Endothelial cell (in vitro differentiated cells): ENCODE results near the gene SMG9. TPM values are rescaled to one million over a fixed set of nuclear protein-coding genes. Genes with fewer than 3 reads are reported as not detected.

Experiments used
- DNase-seq: peaks from one replicate; pipeline ENCODE4 v3.0.0; 2021; ENCODE audit warnings: low spot score
- H3K27ac Mint-ChIP-seq: one replicate; pipeline ENCODE4 v1.8.0; 2021; ENCODE audit warnings: mixed read lengths, inconsistent platforms; ENCODE audit not compliant: unreplicated experiment
- H3K27me3 Mint-ChIP-seq: one replicate; pipeline ENCODE4 v1.8.0; 2021; ENCODE audit warnings: mild to moderate bottlenecking, moderate library complexity, mixed read lengths, inconsistent platforms; ENCODE audit not compliant: unreplicated experiment
- H3K36me3 Mint-ChIP-seq: one replicate; pipeline ENCODE4 v1.8.0; 2021; ENCODE audit warnings: mild to moderate bottlenecking, low read depth, mixed read lengths, inconsistent platforms; ENCODE audit not compliant: unreplicated experiment
- H3K4me1 Mint-ChIP-seq: one replicate; pipeline ENCODE4 v1.8.0; 2021; ENCODE audit warnings: mild to moderate bottlenecking, mixed read lengths, inconsistent platforms; ENCODE audit not compliant: unreplicated experiment
- H3K4me3 Mint-ChIP-seq: one replicate; pipeline ENCODE4 v1.8.0; 2021; ENCODE audit warnings: mild to moderate bottlenecking, mixed read lengths, inconsistent platforms; ENCODE audit not compliant: unreplicated experiment
- H3K9me3 Mint-ChIP-seq: one replicate; pipeline ENCODE4 v1.8.0; 2021; ENCODE audit warnings: mixed read lengths, inconsistent platforms; ENCODE audit not compliant: unreplicated experiment
- CTCF ChIP-seq: fragments of 200-600 bp; sonication (generic); IDR thresholded peaks from one replicate; pipeline ENCODE4 v1.5.0; 2021; ENCODE audit warnings: antibody characterized with exemption; ENCODE audit not compliant: unreplicated experiment
- total RNA-seq: library from RNA; stranded (reverse); fragmentation: NEBNext Ultra II Directional; extraction: Animal tissue kit (Norgen Biotek cat#: 25700); gene quantifications from one replicate; pipeline ENCODE4 v1.2.1, GENCODE V29; 2021; ENCODE audit not compliant: unreplicated experiment

SMG9 gene
- total RNA-seq, 1 donor from 2014 or later: 38.8 TPM

- Mint-ChIP-seq H3K4me1 (peaks cover 25% of the 10 kb centered on the region), H3K36me3 (peaks cover 8% of the 10 kb centered on the region), H3K27me3 (peaks cover 19% of the 10 kb centered on the region), H3K4me3 (no peak overlapping the region), H3K27ac (no peak overlapping the region), H3K9me3 (no peaks in the 10 kb centered on the region)
- TF ChIP-seq CTCF: no peak
- DNase-seq: no peak
Measured at GRCh38 chr19:43779820-43780219, 25.1 kb upstream of the SMG9 start.

- H3K4me3 Mint-ChIP-seq: no peak overlapping the region
- peaks cover 25% of the 10 kb centered on the region for H3K4me1 Mint-ChIP-seq
Measured at GRCh38 chr19:43779147-43779819, 24.5 kb upstream of the SMG9 start.

GRCh38 chr19:43778651-43779050 is 23.9 kb upstream of the SMG9 start:
- Mint-ChIP-seq H3K27ac (no peak overlapping the region), H3K36me3 (peaks cover 2% of the 10 kb centered on the region), H3K27me3 (peaks cover 24% of the 10 kb centered on the region), H3K4me3 (no peak overlapping the region), H3K4me1 (peaks cover 25% of the 10 kb centered on the region), H3K9me3 (no peaks in the 10 kb centered on the region)
- DNase-seq: no peak
- TF ChIP-seq CTCF: no peak

More at GRCh38 chr19:43779147-43779819, 24.5 kb upstream of the SMG9 start:
- Mint-ChIP-seq H3K27me3 (peaks cover 21% of the 10 kb centered on the region), H3K9me3 (no peaks in the 10 kb centered on the region), H3K36me3 (peaks cover 7% of the 10 kb centered on the region), H3K27ac (no peak overlapping the region)
- DNase-seq: no peak
- no peak for TF ChIP-seq CTCF

- TF ChIP-seq CTCF: no peak
- no peak for DNase-seq
- H3K9me3 Mint-ChIP-seq: no peaks in the 10 kb centered on the region
- peaks cover 32% of the 10 kb centered on the region for H3K27me3 Mint-ChIP-seq
- H3K4me1 Mint-ChIP-seq: peaks cover 25% of the 10 kb centered on the region
- H3K36me3 Mint-ChIP-seq: peaks cover 5% of the 10 kb centered on the region
- peak overlapping the region; percentile 24 for H3K27ac Mint-ChIP-seq
- H3K4me3 Mint-ChIP-seq: peak overlapping the region; percentile 69
Measured at GRCh38 chr19:43777163-43777695, 22.5 kb upstream of the SMG9 start.

GRCh38 chr19:43776286-43776685 is 21.5 kb upstream of the SMG9 start:
- DNase-seq: no peak
- Mint-ChIP-seq H3K9me3 (no peaks in the 10 kb centered on the region), H3K4me3 (no peak overlapping the region), H3K36me3 (peaks cover 5% of the 10 kb centered on the region), H3K27ac (no peak overlapping the region), H3K27me3 (peaks cover 29% of the 10 kb centered on the region), H3K4me1 (peaks cover 25% of the 10 kb centered on the region)
- no peak for TF ChIP-seq CTCF
